Natural killer cell treated with Interleukin-12 subunit alpha and Interleukin-12 subunit beta and Interleukin-15 and Interleukin-18, amount 100 ng/mL, for 72 hours (primary cell): ENCODE data around the gene DNAH5. TPM values are rescaled to one million over a fixed set of nuclear protein-coding genes. Genes with fewer than 3 reads are reported as not detected.
"Not testable (repeated sequence)": the region's sequence is repeated elsewhere in the genome, so short reads cannot be mapped to it uniquely, and the experiment has no call there.

Experiments
- ATAC-seq, 2 donors: fragments of 150-1000 bp; cut with Tn5 transposase in 1 of 2; sonication (Bioruptor Pico), chemical (Tn5 transposase) in 1 of 2; 2 replicates each; pipeline ENCODE4 v1.10.0; 2021
- DNase-seq: peaks from one replicate; pipeline ENCODE4 v3.0.0; 2022; ENCODE audit warnings: low spot score
- H3K27ac Mint-ChIP-seq, 2 donors: 1 replicate in 1 of 2; 2 replicates in 1 of 2; pipeline ENCODE4 v1.8.0; 2022; ENCODE audit warnings: mixed read lengths in 2 of 2, mild to moderate bottlenecking in 1 of 2, moderate library complexity in 1 of 2
- H3K27me3 Mint-ChIP-seq, 2 donors: 1 replicate in 1 of 2; 2 replicates in 1 of 2; pipeline ENCODE4 v1.8.0; 2022; ENCODE audit warnings: mixed read lengths in 2 of 2
- H3K36me3 Mint-ChIP-seq: one replicate; pipeline ENCODE4 v1.8.0; 2022; ENCODE audit warnings: mixed read lengths
- H3K4me1 Mint-ChIP-seq, 2 donors: 1 replicate in 1 of 2; 2 replicates in 1 of 2; pipeline ENCODE4 v1.8.0; 2022; ENCODE audit warnings: low read depth in 2 of 2, mixed read lengths in 2 of 2, mild to moderate bottlenecking in 1 of 2
- H3K4me3 Mint-ChIP-seq: one replicate; pipeline ENCODE4 v1.8.0; 2022; ENCODE audit warnings: mixed read lengths
- H3K9me3 Mint-ChIP-seq: 2 replicates; pipeline ENCODE4 v1.8.0; 2022; ENCODE audit warnings: mixed read lengths
- total RNA-seq, 2 donors: library from RNA; stranded (reverse); gene quantifications; one replicate each; pipeline ENCODE4 v1.2.3, GENCODE V29; 2022

The DNAH5 gene, protein sequence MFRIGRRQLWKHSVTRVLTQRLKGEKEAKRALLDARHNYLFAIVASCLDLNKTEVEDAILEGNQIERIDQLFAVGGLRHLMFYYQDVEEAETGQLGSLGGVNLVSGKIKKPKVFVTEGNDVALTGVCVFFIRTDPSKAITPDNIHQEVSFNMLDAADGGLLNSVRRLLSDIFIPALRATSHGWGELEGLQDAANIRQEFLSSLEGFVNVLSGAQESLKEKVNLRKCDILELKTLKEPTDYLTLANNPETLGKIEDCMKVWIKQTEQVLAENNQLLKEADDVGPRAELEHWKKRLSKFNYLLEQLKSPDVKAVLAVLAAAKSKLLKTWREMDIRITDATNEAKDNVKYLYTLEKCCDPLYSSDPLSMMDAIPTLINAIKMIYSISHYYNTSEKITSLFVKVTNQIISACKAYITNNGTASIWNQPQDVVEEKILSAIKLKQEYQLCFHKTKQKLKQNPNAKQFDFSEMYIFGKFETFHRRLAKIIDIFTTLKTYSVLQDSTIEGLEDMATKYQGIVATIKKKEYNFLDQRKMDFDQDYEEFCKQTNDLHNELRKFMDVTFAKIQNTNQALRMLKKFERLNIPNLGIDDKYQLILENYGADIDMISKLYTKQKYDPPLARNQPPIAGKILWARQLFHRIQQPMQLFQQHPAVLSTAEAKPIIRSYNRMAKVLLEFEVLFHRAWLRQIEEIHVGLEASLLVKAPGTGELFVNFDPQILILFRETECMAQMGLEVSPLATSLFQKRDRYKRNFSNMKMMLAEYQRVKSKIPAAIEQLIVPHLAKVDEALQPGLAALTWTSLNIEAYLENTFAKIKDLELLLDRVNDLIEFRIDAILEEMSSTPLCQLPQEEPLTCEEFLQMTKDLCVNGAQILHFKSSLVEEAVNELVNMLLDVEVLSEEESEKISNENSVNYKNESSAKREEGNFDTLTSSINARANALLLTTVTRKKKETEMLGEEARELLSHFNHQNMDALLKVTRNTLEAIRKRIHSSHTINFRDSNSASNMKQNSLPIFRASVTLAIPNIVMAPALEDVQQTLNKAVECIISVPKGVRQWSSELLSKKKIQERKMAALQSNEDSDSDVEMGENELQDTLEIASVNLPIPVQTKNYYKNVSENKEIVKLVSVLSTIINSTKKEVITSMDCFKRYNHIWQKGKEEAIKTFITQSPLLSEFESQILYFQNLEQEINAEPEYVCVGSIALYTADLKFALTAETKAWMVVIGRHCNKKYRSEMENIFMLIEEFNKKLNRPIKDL (N-terminal part only)
- total RNA-seq = not detected

DNA sequence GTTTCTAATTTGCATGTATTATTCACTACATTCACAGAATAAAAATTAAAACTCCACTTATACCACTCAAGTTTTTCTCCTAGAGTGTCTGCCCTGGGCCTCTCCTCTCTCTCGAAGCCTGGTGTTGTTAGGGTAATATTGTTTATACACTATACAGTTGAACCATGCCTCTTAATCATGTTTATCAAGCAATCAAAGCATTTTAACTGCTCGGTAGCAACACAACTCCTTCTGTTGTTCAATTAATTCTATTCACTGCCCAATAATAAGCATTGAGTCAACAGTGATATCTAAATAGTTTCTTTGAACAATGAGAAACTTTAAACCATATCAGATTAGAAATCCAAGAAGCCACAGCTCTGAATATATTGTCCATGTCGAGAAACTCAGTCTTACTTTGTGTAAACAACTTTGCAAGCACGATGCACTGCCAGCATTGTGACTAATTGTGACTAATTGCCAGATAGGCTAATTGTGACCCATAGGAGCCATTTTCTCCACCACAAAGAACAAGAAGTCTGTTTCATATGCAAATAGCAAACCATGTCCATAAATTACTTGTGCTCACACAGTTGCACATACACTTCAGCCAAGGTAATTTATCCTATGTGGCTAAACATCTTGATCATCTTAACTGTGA lies at the start of gene DNAH5:
Gene DNAH5, minus strand, starts transcription at position 129 of the 640 bp plus-strand sequence. CDS start 250 bp downstream, outside the sequence.
- Mint-ChIP-seq H3K27ac (no peak within 1 kb of the TSS), H3K4me3 (no peak within 1 kb of the TSS), H3K36me3 (no peaks in the 10 kb centered on the region), H3K9me3 (no peaks in the 10 kb centered on the region), H3K4me1 (peaks cover 0 to 4% of the 10 kb centered on the region in 2 donors), H3K27me3 (peaks cover 3 to 8% of the 10 kb centered on the region in 2 donors)
- no peak for DNase-seq
- ATAC-seq = no peak

DNA sequence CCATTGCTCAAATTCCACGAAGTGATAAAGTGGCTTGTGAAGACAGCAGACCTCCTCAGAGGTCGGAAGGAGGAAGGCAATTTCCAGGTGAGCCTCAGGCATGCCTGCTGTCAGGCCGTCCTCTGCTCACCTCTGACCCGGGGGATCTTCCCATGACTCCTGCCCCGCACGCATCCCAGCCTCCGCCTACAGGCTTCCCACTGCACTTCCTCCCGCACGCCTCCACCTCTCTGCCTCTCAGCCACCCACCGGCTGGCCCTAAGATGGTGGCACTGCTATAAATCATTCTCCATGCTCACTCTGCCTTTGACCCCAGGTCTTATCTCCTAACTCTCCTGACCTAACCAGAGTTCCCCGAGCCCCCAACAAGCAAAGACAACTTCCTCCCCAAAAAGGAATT lies 49.4 kb upstream of the DNAH5 start:
- H3K9me3 Mint-ChIP-seq = peaks cover 4% of the 10 kb centered on the region
- no peak for DNase-seq
- peaks cover 6% of the 10 kb centered on the region for H3K36me3 Mint-ChIP-seq
- peaks cover 9 to 21% of the 10 kb centered on the region in 2 donors for H3K27me3 Mint-ChIP-seq
- no peak overlapping the region for H3K4me3 Mint-ChIP-seq
- no peaks in the 10 kb centered on the region for H3K4me1 Mint-ChIP-seq
- no peak overlapping the region for H3K27ac Mint-ChIP-seq
- ATAC-seq = no peak

DNA sequence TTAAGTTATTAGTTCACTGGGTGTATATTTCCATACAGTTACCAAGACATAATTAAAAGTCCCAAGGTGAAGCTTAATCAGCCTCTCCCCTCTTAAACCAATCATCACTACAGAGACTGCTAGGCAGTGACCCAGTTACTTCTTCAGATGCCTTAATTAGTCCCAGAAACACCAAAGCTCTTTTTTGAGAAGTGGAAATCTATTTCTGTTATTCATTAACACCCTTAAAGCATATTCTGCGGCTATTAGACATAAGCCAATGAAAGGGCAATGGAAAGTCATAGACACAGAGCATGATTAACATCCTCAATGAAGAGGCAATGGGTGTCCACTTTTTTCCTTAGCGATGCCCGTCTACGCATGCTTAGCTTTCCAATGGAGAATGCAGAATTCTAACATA lies 48.3 kb upstream of the DNAH5 start:
- ATAC-seq (no peak), DNase-seq (no peak)
- H3K27ac Mint-ChIP-seq = no peak overlapping the region
- peaks cover 13 to 21% of the 10 kb centered on the region in 2 donors for H3K27me3 Mint-ChIP-seq
- H3K4me3 Mint-ChIP-seq = no peak overlapping the region
- no peaks in the 10 kb centered on the region for H3K4me1 Mint-ChIP-seq
- H3K9me3 Mint-ChIP-seq = peaks cover 4% of the 10 kb centered on the region
- peaks cover 6% of the 10 kb centered on the region for H3K36me3 Mint-ChIP-seq

DNA sequence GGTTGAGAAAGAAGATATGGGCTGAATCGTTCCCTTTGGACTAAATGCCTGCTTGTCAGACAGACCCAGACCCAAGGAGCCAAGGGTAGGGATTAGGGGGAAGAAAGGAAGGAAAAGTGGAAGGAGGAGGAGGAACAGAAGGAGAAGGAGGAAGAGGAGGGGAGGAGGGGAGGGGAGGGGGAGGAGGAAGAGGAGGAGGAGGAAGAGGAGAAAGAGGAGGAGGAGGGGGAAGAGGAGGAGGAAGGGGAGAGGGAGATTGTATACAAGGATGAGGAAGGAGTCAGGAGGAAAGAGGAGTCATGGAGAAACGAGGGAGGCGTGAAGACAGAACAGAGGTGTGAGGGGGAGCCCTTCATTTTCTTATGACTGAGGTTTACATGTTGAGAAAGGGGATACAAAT lies 46.9 kb upstream of the DNAH5 start:
- H3K36me3 Mint-ChIP-seq = no peaks in the 10 kb centered on the region
- H3K9me3 Mint-ChIP-seq = no peaks in the 10 kb centered on the region
- H3K4me1 Mint-ChIP-seq = no peaks in the 10 kb centered on the region
- no peak overlapping the region for H3K27ac Mint-ChIP-seq
- no peak for DNase-seq
- ATAC-seq = no peak
- H3K27me3 Mint-ChIP-seq = peaks cover 16 to 20% of the 10 kb centered on the region in 2 donors
- no peak overlapping the region for H3K4me3 Mint-ChIP-seq

DNA sequence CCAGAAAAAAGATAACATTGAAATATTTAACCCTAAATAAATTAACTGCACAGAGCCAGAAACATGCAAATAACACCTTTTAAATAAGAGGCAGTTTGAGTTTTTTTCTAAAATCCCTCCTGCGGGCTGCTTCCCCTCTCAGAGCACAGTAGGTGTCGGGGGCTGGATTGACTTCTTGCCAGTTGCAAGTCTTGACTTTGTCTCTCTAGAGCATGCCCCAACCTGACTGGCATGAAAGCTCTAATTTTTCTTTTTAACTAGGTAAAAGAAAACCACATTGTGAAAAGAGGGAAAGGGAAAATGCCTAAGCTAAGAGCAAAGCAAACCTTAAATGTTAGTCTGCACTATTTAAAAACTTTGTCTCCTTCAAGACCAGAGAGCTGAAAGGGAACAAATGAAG lies 46.4 kb upstream of the DNAH5 start:
- no peaks in the 10 kb centered on the region for H3K9me3 Mint-ChIP-seq
- no peak for ATAC-seq
- no peak overlapping the region for H3K27ac Mint-ChIP-seq
- H3K36me3 Mint-ChIP-seq = no peaks in the 10 kb centered on the region
- peaks cover 16 to 20% of the 10 kb centered on the region in 2 donors for H3K27me3 Mint-ChIP-seq
- no peak for DNase-seq
- no peaks in the 10 kb centered on the region for H3K4me1 Mint-ChIP-seq
- no peak overlapping the region for H3K4me3 Mint-ChIP-seq

DNA sequence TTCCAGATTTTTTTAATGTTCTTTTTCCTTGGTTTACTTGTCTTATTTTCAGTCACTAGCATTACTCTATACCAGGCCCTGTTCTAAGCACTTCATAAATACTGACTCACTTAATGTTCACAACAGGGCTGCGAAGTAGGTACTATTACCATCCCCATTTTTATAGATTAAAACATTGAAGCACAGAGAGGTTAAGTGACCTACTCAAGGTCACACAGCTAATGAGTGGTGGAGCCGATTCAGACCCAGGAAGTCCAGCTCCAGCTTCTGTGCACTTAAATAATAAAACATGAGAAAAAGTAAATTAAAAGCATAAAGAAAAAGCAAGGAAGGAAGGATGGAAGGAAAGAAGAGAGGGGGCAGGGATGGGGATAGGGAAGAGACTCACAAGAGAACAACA lies 45.3 kb upstream of the DNAH5 start:
- Mint-ChIP-seq H3K4me1 (no peaks in the 10 kb centered on the region), H3K4me3 (no peak overlapping the region), H3K36me3 (no peaks in the 10 kb centered on the region), H3K27ac (no peak overlapping the region), H3K27me3 (peaks cover 13 to 17% of the 10 kb centered on the region in 2 donors), H3K9me3 (no peaks in the 10 kb centered on the region)
- DNase-seq = no peak
- no peak for ATAC-seq

DNA sequence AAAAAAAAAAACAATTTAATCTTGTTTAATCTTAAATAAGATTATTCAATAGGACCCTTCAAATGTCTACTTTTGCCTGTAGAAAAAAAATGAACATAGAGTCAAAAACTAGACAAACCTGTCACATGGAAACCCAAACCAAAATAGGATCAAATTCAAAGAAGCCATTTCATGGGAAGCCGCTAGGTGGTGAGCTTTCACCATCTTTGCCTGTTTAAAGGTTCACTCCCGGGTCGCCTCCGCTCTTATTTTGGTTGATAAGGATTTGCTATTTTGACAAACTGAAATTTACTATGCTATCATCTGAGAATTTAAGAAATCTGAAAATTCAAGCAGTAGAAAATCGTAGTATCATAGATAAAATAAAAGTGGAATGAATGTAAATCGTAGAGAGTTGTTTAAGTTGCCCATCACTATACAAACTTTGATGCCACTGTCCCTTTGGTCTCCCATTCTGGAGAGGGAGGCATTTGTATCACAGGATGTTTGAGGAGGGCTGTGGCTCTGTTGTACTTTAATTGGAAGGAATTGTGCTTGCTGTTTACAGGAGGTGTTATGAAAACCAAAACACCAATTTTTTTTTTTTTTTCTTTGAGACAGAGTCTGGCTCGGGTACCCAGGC lies 43.5 kb upstream of the DNAH5 start:
- ATAC-seq = no peak
- peaks cover 13 to 15% of the 10 kb centered on the region in 2 donors for H3K27me3 Mint-ChIP-seq
- H3K36me3 Mint-ChIP-seq = no peaks in the 10 kb centered on the region
- no peaks in the 10 kb centered on the region for H3K9me3 Mint-ChIP-seq
- DNase-seq = no peak
- H3K27ac Mint-ChIP-seq = no peak overlapping the region
- no peaks in the 10 kb centered on the region for H3K4me1 Mint-ChIP-seq
- no peak overlapping the region for H3K4me3 Mint-ChIP-seq

DNA sequence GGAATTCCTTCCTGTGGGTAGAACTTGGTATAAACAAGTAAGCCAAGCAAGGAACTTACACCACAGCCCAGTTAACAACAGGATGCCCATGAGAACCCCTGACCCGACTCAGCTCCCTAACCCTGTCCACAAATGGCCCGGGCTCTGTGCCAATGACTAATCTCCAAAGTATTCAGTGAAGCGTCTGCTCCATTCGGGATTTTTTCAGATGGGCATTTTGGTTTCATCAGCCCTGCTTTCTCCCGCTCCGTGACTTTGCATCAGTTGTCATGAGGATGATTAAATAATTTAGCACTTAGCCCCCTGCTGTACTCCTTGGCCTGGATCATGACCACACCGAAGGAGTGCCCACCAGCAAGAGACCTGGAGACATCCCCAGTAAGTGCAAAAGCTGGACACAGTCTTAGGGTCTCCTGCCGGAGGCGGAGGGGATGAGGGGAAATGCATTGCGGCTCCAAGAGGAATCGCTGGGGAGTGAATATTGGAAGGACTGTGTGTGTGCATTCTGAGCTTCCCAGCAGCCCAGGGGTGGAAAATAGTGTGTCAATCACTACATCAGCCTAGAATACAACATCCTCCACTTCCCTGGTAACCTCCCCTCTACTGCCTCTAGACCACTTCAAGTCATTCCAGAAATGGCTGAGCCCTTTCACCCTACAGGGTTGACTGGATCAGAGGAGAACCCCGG lies 41.4 kb upstream of the DNAH5 start:
- no peaks in the 10 kb centered on the region for H3K36me3 Mint-ChIP-seq
- H3K27ac Mint-ChIP-seq = no peak overlapping the region
- ATAC-seq (no peak), DNase-seq (no peak)
- H3K27me3 Mint-ChIP-seq = peaks cover 10% of the 10 kb centered on the region in 2 donors
- H3K4me1 Mint-ChIP-seq = no peaks in the 10 kb centered on the region
- no peaks in the 10 kb centered on the region for H3K9me3 Mint-ChIP-seq
- H3K4me3 Mint-ChIP-seq = no peak overlapping the region

DNA sequence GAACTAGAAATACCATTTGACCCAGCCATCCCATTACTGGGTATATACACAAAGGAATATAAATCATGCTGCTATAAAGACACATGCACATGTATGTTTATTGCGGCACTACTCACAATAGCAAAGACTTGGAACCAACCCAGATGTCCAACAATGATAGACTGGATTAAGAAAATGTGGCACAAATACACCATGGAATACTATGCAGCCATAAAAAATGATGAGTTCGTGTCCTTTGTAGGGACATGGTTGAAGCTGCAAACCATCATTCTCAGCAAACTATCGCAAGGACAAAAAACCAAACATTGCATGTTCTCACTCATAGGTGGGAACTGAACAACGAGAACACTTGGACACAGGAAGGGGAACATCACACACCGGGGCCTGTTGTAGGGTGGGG lies 40.4 kb upstream of the DNAH5 start:
- not testable (repeated sequence) for ATAC-seq, H3K4me3 Mint-ChIP-seq, H3K9me3 Mint-ChIP-seq, H3K36me3 Mint-ChIP-seq, H3K4me1 Mint-ChIP-seq, DNase-seq, H3K27ac Mint-ChIP-seq
- H3K27me3 Mint-ChIP-seq = peaks cover 16 to 20% of the 10 kb centered on the region in 2 donors

DNA sequence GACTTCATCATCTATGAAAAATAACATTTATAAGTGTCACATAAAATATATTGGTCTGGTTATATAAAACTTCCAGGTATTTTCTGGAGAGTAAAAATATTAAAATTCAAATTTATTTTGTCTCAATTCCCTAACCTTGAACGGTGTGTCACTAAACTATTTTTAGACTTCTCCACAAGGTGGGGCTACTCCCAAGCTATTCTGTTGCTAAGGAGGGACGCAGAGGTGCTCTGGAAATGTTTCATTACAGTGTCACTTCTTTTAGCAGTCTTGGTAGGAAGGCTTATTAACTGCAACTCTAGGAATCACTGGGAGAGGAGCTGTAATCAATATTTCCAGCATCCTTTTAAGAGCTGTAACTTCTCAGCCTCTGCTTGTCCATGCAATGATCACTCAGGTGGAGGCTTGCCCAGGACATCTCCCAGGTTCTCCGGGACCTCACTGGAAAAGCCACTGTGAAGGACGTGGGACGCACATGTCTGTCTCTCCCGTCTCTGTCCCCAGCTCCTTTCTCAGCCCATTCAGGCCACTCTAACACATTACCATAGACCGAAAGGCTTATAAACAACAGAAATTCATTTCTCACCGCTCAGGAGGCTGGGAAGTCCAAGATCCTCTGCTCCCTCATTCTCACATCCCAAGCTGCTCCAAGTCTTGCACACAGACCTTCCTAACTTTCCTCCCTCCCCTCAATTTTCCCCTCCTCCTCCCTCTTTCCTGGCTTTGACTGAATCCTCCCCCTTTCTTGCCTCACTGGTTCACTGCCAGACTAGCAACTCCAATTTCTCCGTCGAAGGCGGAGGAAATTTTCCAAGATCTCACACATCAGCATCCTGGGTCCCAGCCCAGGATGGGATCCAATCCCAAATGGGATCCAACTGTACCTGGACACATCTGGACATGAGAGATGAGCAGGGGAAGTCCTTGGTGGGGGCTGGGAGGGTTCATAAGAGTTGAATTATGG lies 32.7 kb upstream of the DNAH5 start:
- peaks cover 9 to 13% of the 10 kb centered on the region in 2 donors for H3K27me3 Mint-ChIP-seq
- H3K4me3 Mint-ChIP-seq = no peak overlapping the region
- no peak for ATAC-seq
- no peaks in the 10 kb centered on the region for H3K9me3 Mint-ChIP-seq
- no peak for DNase-seq
- no peaks in the 10 kb centered on the region for H3K4me1 Mint-ChIP-seq
- no peak overlapping the region for H3K27ac Mint-ChIP-seq
- H3K36me3 Mint-ChIP-seq = no peaks in the 10 kb centered on the region

DNA sequence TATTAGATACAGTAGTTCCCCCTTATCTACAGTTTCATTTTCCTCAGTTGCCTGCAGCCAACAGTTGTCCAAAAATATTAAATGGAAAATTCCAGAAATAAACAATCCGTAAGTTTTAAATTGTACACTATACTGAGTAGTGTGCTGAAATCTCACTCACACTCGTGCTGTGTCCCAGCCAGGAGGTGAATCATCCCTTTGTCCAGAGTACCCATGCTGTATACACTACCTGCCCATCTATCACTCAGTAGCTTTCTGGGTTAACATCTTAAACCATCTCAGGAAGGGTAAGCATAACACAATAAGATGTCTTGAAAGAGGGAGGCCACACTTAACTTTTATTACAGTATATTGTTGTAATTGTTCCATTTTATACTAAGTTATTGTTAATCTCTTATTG lies 31.7 kb upstream of the DNAH5 start:
- DNase-seq (no peak), ATAC-seq (no peak)
- Mint-ChIP-seq H3K9me3 (no peaks in the 10 kb centered on the region), H3K36me3 (no peaks in the 10 kb centered on the region), H3K27ac (no peak overlapping the region), H3K4me3 (no peak overlapping the region), H3K4me1 (no peaks in the 10 kb centered on the region), H3K27me3 (peaks cover 9 to 13% of the 10 kb centered on the region in 2 donors)

DNA sequence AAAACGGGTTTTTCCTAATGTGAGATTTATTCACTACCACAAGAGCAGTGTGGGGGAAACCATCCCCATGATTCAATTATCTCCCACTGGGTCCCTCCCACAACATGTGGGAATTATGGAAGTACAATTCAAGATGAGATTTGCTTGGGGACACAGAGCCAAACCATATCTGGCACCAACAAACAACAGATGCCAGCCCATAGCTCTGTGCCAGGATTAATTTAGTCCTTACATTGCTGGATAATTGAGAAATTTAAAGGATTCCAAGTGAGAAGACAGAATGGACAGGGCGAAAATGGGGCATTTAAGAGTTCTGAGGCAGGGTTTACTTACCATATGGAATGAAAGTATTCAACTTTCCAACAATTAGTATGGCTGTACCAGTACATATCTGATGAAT lies 30.8 kb upstream of the DNAH5 start:
- Mint-ChIP-seq H3K36me3 (no peaks in the 10 kb centered on the region), H3K4me1 (no peaks in the 10 kb centered on the region), H3K9me3 (no peaks in the 10 kb centered on the region), H3K27me3 (peaks cover 4 to 5% of the 10 kb centered on the region in 2 donors), H3K27ac (no peak overlapping the region), H3K4me3 (no peak overlapping the region)
- no peak for ATAC-seq
- DNase-seq = no peak
